ENCODE data around the gene ANKRD10. TPM values are rescaled to one million over a fixed set of nuclear protein-coding genes. Genes with fewer than 3 reads are reported as not detected.

The ANKRD10 gene
- total and polyA plus RNA-seq, 10 of the 15 experiments (the other 5 are each of a cell fraction or from before 2014, with no cell fraction given) = 47.1 to 199 (median 97.2) TPM

DNA sequence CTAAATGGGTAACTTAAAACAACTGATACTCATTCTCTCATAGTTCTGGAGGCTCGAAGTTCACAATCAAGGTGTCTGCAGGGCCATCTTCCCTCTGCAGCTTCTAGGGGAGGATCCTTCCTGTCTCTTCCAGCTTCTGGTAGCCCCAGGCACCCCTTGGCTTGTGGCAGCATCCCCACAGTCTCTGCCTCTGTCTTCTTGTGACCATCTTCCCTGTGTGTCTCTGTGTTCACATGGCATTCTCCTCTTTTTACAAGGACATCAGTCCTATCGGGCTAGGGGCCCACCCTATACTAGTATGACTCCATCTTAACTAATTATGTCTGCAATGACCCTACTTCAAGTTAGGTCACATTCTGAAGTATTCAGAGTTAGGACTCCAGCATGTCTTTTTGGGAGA, 73.5 kb downstream of the ANKRD10 start:
- Histone ChIP-seq H3K4me2 (ENCODE audit: control insufficient read depth, insufficient read depth) (no peak overlapping the region), H3K4me3 (no peak overlapping the region), H3K79me2 (ENCODE audit: control insufficient read depth, insufficient read depth, low read length) (no peaks in the 10 kb centered on the region), H3K27ac (ENCODE audit: control insufficient read depth, insufficient read depth) (no peak overlapping the region), H3K9ac (ENCODE audit: control insufficient read depth, insufficient read depth, low read length) (no peak overlapping the region), H3K4me1 (ENCODE audit: control insufficient read depth, insufficient read depth, low read length) (no peaks in the 10 kb centered on the region), H3K9me3 (replicated peaks; ENCODE audit: control insufficient read depth, insufficient read depth, low read length) (no peaks in the 10 kb centered on the region), H3K27me3 (replicated peaks in 1 of 2; ENCODE audit: control insufficient read depth in 2 of 2, insufficient read depth in 2 of 2, low read length in 1 of 2) (no peaks in the 10 kb centered on the region), H3K36me3 (ENCODE audit: control insufficient read depth in 2 of 2, insufficient read depth in 2 of 2, low read length in 1 of 2) (no peaks in the 10 kb centered on the region), H4K20me1 (ENCODE audit: control insufficient read depth, insufficient read depth) (no peaks in the 10 kb centered on the region), H2AFZ (ENCODE audit: control insufficient read depth, low read depth, low read length) (no peak overlapping the region)
- POLR2A ChIA-PET = no interaction called here
- no peak for TF ChIP-seq TCF12 (IDR thresholded peaks at IDR 0.05; ENCODE audit: low read depth, low read length)
- TF ChIP-seq ESRRA (IDR thresholded peaks at IDR 0.05; ENCODE audit: low read length) = no peak
- TF ChIP-seq, protein P1, sequence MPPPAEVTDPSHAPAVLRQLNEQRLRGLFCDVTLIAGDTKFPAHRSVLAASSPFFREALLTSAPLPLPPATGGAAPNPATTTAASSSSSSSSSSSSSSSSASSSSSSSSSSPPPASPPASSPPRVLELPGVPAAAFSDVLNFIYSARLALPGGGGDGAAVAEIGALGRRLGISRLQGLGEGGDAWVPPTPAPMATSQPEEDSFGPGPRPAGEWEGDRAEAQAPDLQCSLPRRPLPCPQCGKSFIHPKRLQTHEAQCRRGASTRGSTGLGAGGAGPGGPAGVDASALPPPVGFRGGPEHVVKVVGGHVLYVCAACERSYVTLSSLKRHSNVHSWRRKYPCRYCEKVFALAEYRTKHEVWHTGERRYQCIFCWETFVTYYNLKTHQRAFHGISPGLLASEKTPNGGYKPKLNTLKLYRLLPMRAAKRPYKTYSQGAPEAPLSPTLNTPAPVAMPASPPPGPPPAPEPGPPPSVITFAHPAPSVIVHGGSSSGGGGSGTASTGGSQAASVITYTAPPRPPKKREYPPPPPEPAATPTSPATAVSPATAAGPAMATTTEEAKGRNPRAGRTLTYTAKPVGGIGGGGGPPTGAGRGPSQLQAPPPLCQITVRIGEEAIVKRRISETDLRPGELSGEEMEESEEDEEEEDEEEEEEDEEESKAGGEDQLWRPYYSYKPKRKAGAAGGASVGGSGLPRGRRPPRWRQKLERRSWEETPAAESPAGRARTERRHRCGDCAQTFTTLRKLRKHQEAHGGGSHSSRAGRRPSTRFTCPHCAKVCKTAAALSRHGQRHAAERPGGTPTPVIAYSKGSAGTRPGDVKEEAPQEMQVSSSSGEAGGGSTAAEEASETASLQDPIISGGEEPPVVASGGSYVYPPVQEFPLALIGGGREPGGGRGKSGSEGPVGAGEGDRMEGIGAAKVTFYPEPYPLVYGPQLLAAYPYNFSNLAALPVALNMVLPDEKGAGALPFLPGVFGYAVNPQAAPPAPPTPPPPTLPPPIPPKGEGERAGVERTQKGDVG (CRISPR knock-in tag; IDR thresholded peaks at IDR 0.05) = no peak
- BruUV-seq (replicated peaks) = no TSS peak
- in situ Hi-C loops (cut with MboI) (no loop called here), intact Hi-C loops (cut with micrococcal nuclease; ENCODE audit: unreplicated experiment) (no loop called here)
- FAIRE-seq = no peak
- DNase-seq (ENCODE audit: low read depth, low spot score) = no peak
- no peak for ATAC-seq
- CTCF ChIA-PET = no interaction called here
- 13% methylated on average over 2 of the region's 2 CpGs for WGBS (ENCODE audit: insufficient coverage, insufficient replicate concordance, low lambda C conversion rate, missing lambda C conversion rate)
- RAD21 ChIA-PET (ENCODE audit: unreplicated experiment) = no interaction called here
- SMC1A ChIA-PET (ENCODE audit: uncharacterized antibody, unreplicated experiment) = interaction anchor here (1.0 to 1.4 kb wide), 2 partner anchors 14 to 18 kb away, joined by 3 read pairs; no protein-coding TSS in a partner anchor

DNA sequence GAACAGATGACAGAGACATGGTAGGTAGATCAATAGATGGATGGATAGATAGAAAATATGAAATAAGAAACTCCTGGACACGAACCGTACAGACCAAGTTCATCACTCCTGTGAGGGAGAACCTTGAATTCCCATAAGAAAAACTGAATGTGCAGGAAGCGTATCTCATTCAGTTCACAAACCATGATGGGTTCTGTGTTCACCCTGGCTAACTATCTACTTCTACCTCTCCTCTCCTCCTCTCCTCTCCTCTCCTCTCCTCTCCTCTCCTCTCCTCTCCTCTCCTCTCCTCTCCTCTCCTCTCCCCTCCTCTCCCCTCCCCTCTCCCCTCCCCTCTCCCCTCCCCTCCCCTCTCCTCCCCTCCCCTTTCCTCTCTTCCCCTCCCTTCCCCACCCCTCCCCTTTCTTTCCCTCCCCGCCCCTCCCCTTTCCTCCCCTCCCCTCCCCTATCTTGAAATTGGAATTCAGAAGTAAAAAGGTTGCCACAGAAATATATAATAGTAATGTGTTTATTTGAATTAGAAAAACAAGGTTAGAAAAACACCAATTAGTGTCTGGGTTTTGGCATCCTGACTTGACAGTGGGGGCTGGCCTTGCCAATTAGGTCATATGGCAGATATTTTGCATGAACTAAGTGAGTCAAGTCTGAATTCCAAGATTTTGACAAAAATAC, 75.9 kb downstream of the ANKRD10 start:
- Histone ChIP-seq H3K27me3 (replicated peaks in 1 of 2; ENCODE audit: control insufficient read depth in 2 of 2, insufficient read depth in 2 of 2, low read length in 1 of 2) (no peaks in the 10 kb centered on the region), H3K4me3 (no peak overlapping the region), H2AFZ (ENCODE audit: control insufficient read depth, low read depth, low read length) (no peak overlapping the region), H3K27ac (ENCODE audit: control insufficient read depth, insufficient read depth) (no peak overlapping the region), H3K36me3 (ENCODE audit: control insufficient read depth in 2 of 2, insufficient read depth in 2 of 2, low read length in 1 of 2) (no peaks in the 10 kb centered on the region), H3K9me3 (replicated peaks; ENCODE audit: control insufficient read depth, insufficient read depth, low read length) (no peaks in the 10 kb centered on the region), H3K9ac (ENCODE audit: control insufficient read depth, insufficient read depth, low read length) (no peak overlapping the region), H3K79me2 (ENCODE audit: control insufficient read depth, insufficient read depth, low read length) (no peaks in the 10 kb centered on the region), H4K20me1 (ENCODE audit: control insufficient read depth, insufficient read depth) (no peaks in the 10 kb centered on the region), H3K4me2 (ENCODE audit: control insufficient read depth, insufficient read depth) (no peak overlapping the region), H3K4me1 (ENCODE audit: control insufficient read depth, insufficient read depth, low read length) (no peaks in the 10 kb centered on the region)
- in situ Hi-C loops (cut with MboI) = no loop called here
- FAIRE-seq (no peak), ATAC-seq (no peak), DNase-seq (ENCODE audit: low read depth, low spot score) (no peak)
- ChIA-PET RAD21 (ENCODE audit: unreplicated experiment) (no interaction called here), SMC1A (ENCODE audit: uncharacterized antibody, unreplicated experiment) (no interaction called here), POLR2A (no interaction called here), CTCF (no interaction called here)
- intact Hi-C loops (cut with micrococcal nuclease; ENCODE audit: unreplicated experiment) = loop anchor here (10.0 kb wide), 1 partner anchor 216 kb away; no protein-coding TSS in a partner anchor
- WGBS (ENCODE audit: insufficient coverage, insufficient replicate concordance, low lambda C conversion rate, missing lambda C conversion rate) = 83% methylated on average over 3 of the region's 4 CpGs
- BruUV-seq (replicated peaks) = no TSS peak
- TF ChIP-seq POLR2AphosphoS2 (IDR thresholded peaks at IDR 0.05; ENCODE audit: low read depth, low read length) = no peak
- no peak for TF ChIP-seq DPF2 (IDR thresholded peaks at IDR 0.05)
- TF ChIP-seq, protein P2, sequence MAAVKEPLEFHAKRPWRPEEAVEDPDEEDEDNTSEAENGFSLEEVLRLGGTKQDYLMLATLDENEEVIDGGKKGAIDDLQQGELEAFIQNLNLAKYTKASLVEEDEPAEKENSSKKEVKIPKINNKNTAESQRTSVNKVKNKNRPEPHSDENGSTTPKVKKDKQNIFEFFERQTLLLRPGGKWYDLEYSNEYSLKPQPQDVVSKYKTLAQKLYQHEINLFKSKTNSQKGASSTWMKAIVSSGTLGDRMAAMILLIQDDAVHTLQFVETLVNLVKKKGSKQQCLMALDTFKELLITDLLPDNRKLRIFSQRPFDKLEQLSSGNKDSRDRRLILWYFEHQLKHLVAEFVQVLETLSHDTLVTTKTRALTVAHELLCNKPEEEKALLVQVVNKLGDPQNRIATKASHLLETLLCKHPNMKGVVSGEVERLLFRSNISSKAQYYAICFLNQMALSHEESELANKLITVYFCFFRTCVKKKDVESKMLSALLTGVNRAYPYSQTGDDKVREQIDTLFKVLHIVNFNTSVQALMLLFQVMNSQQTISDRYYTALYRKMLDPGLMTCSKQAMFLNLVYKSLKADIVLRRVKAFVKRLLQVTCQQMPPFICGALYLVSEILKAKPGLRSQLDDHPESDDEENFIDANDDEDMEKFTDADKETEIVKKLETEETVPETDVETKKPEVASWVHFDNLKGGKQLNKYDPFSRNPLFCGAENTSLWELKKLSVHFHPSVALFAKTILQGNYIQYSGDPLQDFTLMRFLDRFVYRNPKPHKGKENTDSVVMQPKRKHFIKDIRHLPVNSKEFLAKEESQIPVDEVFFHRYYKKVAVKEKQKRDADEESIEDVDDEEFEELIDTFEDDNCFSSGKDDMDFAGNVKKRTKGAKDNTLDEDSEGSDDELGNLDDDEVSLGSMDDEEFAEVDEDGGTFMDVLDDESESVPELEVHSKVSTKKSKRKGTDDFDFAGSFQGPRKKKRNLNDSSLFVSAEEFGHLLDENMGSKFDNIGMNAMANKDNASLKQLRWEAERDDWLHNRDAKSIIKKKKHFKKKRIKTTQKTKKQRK (IDR thresholded peaks at IDR 0.05; ENCODE audit: low read depth, low read length) = no peak
- no peak for TF ChIP-seq NR2C2 (IDR thresholded peaks at IDR 0.05; ENCODE audit: borderline replicate concordance, control insufficient read depth, insufficient read length, low read depth)
